Right lobe of liver (tissue), 4 donors: ENCODE measurements around the gene CDAN1.

Experiments
- POLR2A ChIP-seq: fragments of 450-650 bp; IDR thresholded peaks from one replicate; pipeline ENCODE4 v1.6.1; 2017; ENCODE audit warnings: antibody characterized with exemption, mild to moderate bottlenecking
- TF ChIP-seq, protein P1 (sequence below), 4 donors: fragments of 200-600 bp in 3 of 4; fragments of 450-650 bp in 1 of 4; IDR thresholded peaks; one replicate each; pipeline versions ENCODE4 v1.5.1 to v1.8.0; 2016 to 2022; ENCODE audit warnings: antibody characterized with exemption in 4 of 4, mild to moderate bottlenecking in 2 of 4
- donor health status: DM: no; HTN: no; CAD: no.
- donor health status: DM: no; HTN: no; CAD: no.
- donor health status: DM: no; HTN: yes; CAD: no.

GRCh38 chr15:42693496-42693895, 43.4 kb downstream of the CDAN1 start:
- TF ChIP-seq, protein P1, sequence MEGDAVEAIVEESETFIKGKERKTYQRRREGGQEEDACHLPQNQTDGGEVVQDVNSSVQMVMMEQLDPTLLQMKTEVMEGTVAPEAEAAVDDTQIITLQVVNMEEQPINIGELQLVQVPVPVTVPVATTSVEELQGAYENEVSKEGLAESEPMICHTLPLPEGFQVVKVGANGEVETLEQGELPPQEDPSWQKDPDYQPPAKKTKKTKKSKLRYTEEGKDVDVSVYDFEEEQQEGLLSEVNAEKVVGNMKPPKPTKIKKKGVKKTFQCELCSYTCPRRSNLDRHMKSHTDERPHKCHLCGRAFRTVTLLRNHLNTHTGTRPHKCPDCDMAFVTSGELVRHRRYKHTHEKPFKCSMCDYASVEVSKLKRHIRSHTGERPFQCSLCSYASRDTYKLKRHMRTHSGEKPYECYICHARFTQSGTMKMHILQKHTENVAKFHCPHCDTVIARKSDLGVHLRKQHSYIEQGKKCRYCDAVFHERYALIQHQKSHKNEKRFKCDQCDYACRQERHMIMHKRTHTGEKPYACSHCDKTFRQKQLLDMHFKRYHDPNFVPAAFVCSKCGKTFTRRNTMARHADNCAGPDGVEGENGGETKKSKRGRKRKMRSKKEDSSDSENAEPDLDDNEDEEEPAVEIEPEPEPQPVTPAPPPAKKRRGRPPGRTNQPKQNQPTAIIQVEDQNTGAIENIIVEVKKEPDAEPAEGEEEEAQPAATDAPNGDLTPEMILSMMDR (IDR thresholded peaks at IDR 0.05), result no peak
- TF ChIP-seq POLR2A, result no peak
